IPS-20b (cell line): Measurements from ENCODE around the gene APP.

Experiments used
- H3K27ac ChIP-seq: one replicate; pipeline ENCODE4 v1.5.1; 2013; ENCODE audit warnings: low read length
- H3K27me3 ChIP-seq: 2 replicates; pipeline ENCODE4 v1.6.1; 2013; ENCODE audit warnings: mild to moderate bottlenecking, low read length, inconsistent platforms; ENCODE audit not compliant: insufficient read depth
- H3K36me3 ChIP-seq: 2 replicates; pipeline ENCODE4 v1.6.1; 2013; ENCODE audit warnings: low read depth, mild to moderate bottlenecking, inconsistent platforms, low read length, moderate library complexity; ENCODE audit not compliant: insufficient read depth
- H3K4me1 ChIP-seq: 2 replicates; pipeline ENCODE4 v1.6.1; 2013; ENCODE audit warnings: mild to moderate bottlenecking, control low read depth, inconsistent platforms, low read length, moderate library complexity; ENCODE audit not compliant: insufficient read depth
- H3K4me3 ChIP-seq: 2 replicates; pipeline ENCODE4 v1.5.1; 2013; ENCODE audit warnings: mild to moderate bottlenecking, low read length, inconsistent platforms
- H3K9ac ChIP-seq: 2 replicates; pipeline ENCODE4 v1.6.1; 2013; ENCODE audit warnings: low read depth, mild to moderate bottlenecking, inconsistent platforms, low read length, moderate library complexity
- H3K9me3 ChIP-seq: 2 replicates; pipeline ENCODE4 v1.6.1; 2013; ENCODE audit warnings: mild to moderate bottlenecking, low read depth, low read length, inconsistent platforms; ENCODE audit not compliant: insufficient read depth

Gene APP

DNA sequence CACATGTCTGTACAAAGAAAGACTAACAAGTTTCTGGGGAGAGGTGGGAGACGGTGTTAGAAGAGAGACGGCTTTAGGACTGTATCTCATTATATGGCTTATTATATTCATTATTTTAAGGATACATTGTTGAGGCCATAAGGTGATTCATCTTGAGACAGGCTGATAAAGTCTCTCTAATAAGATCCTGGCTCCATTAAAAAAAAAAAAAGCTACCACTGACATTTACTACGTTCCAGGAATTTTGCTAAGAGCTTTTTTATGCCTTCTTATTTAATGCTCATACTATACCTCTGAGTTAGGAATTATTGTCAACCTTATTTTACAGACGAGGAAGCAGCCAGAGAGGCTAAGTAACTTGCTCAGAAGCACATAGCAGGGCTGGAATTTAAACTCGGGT, 262.1 kb downstream of the APP start:
- Histone ChIP-seq H3K9me3 (no peaks in the 10 kb centered on the region), H3K4me3 (no peak overlapping the region), H3K27me3 (no peaks in the 10 kb centered on the region), H3K36me3 (peaks cover 60% of the 10 kb centered on the region), H3K9ac (no peak overlapping the region), H3K27ac (no peak overlapping the region), H3K4me1 (no peaks in the 10 kb centered on the region)

DNA sequence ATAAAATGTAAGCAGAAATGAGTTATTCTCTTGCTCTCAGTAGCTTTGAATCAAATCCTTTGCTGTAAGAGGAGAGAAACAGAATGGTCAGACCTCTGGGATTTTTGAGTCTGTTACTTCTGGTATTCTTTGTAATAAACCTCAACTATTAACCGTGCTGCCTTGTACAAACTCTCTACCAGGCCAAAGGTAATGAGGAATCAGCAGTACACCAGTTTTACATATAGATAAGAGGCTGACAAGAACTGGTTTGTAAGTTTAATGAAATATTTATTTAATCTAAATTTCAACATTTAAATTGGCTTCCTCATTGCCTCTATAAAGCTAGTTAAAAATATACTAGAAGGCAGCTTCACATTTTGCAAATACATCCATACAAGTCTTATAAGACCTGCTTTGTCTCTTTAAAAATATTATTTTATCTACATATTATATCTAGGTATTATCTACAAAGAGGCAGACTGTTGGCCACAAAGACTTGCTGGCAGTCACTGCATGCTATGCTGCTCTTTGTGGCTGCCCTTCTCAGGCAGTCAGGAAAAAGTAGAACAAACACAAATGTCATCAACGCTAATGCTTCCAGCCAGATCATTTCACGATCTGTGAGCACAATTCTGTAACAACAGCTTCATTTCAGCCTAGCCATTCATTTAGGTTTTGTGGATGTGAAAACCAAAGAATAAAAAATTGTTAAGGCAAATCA, 262.8 kb downstream of the APP start:
- no peak overlapping the region for H3K4me3 ChIP-seq
- H3K27me3 ChIP-seq, result no peaks in the 10 kb centered on the region
- H3K36me3 ChIP-seq, result peaks cover 62% of the 10 kb centered on the region
- H3K4me1 ChIP-seq, result no peaks in the 10 kb centered on the region
- no peaks in the 10 kb centered on the region for H3K9me3 ChIP-seq
- H3K9ac ChIP-seq, result no peak overlapping the region
- no peak overlapping the region for H3K27ac ChIP-seq

DNA sequence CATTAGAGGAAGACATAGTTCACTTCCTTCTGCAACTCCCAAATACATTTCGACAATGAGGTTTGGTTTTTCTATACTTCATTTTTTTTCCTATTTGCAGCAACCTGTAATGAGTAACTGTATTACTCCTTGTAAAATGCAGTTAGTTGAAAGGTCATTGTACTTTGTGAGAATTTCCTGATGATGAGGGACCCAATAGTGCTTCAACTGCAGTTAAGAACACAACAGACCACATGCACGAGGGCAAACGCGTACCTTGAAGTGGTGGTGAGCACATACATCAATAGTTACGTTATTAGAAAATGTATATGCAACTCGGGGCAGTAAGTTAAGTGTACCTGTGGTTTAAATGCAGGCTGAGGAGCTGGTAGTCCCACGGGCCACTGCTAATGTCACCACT, 264.0 kb downstream of the APP start:
- Histone ChIP-seq H3K27ac (no peak overlapping the region), H3K9ac (no peak overlapping the region), H3K4me1 (no peaks in the 10 kb centered on the region), H3K4me3 (no peak overlapping the region), H3K9me3 (no peaks in the 10 kb centered on the region), H3K27me3 (no peaks in the 10 kb centered on the region), H3K36me3 (peaks cover 66% of the 10 kb centered on the region)

DNA sequence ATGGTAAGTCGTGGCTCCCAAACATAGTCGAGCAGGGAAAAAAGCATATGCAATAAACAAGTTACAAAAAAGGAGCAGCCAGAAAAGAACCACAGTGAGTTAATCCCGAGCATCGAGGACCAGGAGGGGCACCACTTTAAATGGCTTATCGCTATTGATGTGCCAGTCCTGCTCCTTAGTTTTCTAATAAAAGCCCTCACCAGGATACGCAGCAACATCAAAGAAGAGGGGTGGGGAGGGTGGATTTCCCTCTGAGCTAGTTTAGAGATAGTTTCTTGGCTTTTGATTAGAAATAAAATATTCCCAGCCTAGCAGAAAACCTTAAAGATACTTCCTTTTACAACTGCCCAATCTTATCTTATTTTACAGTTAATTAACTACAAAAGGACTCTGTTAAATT, 265.4 kb downstream of the APP start:
- H3K4me1 ChIP-seq, result no peaks in the 10 kb centered on the region
- no peaks in the 10 kb centered on the region for H3K9me3 ChIP-seq
- H3K27ac ChIP-seq, result no peak overlapping the region
- peaks cover 59% of the 10 kb centered on the region for H3K36me3 ChIP-seq
- no peaks in the 10 kb centered on the region for H3K27me3 ChIP-seq
- no peak overlapping the region for H3K9ac ChIP-seq
- no peak overlapping the region for H3K4me3 ChIP-seq

DNA sequence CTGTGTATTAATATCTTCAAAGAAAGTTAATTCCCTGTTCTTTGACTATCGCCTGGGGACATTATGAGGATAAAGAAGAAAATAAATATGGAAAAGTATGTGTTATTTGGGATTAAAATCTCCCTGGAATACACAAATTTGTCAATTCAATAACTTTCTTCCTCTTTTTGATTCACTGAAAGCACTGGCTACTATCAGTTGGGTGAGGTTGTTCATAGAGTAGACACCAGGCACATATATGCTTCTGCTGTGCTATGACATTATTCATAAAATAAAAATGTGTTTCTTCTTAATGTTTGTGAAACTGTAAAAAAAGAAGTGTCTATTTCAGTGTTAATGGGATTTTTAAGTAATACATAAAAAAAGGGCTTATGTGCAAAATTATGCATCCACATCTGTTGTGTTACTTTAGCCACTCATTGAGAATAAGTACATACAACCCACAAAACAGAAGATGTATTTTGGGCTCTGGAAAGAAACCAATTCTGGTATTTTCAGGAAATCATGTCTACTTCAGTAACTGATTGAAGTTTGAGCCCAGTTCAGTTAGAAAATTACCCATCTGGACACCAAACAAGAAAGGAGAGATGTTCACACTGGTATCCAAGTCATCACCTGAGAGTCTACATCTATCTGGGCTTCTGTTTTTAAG, 266.4 kb downstream of the APP start:
- Histone ChIP-seq H3K27ac (no peak overlapping the region), H3K27me3 (no peaks in the 10 kb centered on the region), H3K9ac (no peak overlapping the region), H3K4me1 (no peaks in the 10 kb centered on the region), H3K4me3 (no peak overlapping the region), H3K9me3 (no peaks in the 10 kb centered on the region), H3K36me3 (peaks cover 60% of the 10 kb centered on the region)

DNA sequence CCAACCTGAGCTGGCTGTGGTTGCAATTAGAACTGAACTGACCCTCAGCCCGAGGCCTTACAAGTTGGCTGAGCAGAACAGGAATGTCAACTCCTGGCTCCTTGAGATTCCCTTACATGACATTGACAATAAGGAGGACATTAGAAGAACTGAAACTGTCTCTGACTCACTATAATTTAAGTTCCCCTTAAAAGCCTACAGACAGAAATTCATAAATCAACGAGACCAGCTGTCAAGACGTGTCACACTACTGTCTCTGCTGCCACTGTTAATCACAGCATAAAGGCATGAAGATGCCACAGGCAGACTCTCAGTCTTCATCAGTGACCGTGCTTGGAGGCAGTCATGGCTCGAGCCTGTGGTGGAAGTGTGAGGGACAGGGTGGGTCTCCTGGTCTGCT, 267.0 kb downstream of the APP start:
- Histone ChIP-seq H3K27ac (no peak overlapping the region), H3K27me3 (no peaks in the 10 kb centered on the region), H3K4me1 (no peaks in the 10 kb centered on the region), H3K9me3 (no peaks in the 10 kb centered on the region), H3K36me3 (peaks cover 66% of the 10 kb centered on the region), H3K4me3 (no peak overlapping the region), H3K9ac (no peak overlapping the region)

DNA sequence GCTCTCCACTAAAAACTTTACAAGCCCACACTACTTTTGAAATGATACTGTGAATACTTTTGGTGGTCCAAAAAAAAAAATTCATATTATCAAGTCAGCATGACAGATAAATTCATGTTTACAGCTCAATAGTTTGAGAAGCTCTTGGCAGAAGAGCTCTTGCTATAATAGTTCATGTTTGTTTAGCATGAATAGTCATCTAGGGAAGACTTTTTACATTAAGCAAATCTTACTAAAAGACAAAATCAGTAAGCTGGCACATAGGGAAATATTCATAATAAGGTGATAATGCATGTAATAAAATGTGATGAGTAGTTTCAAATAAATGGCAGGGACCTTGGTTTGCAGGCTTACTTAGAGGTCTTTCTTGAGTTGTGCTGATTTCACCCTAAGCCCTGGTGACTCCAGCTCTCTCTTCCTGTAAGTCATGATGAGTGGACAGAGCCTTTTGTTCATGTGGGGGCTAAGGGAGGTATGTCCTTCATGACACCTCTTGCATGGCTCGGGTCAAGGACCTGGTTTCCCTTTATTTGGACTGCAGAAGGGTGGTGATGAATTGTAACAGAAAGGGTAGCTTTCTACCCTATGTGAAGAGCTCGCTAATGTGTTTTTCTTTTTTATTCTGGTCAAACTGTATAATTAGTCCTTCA, 269.1 kb downstream of the APP start:
- H3K9ac ChIP-seq, result no peak overlapping the region
- H3K9me3 ChIP-seq, result no peaks in the 10 kb centered on the region
- H3K27ac ChIP-seq, result no peak overlapping the region
- no peaks in the 10 kb centered on the region for H3K27me3 ChIP-seq
- H3K36me3 ChIP-seq, result peaks cover 72% of the 10 kb centered on the region
- no peak overlapping the region for H3K4me3 ChIP-seq
- H3K4me1 ChIP-seq, result no peaks in the 10 kb centered on the region

DNA sequence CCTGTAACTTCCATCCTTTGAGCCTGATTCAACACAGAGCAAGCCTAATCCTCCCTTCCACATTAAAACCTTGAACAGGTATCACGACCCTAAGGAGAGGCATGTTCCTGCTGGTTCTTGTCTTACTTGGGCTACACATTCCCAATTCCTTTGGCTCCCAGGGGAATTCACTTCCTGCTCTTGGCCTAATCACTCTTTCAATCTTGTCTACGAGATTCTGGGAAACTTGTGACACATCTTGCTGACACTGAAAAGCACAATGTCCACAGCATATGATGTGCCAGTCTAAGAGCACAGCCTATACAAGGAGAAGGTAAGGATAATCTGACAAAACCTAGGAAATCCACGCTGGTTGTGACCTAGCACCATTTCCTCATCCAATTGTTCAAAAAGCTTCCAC, 271.9 kb downstream of the APP start:
- Histone ChIP-seq H3K27me3 (no peaks in the 10 kb centered on the region), H3K9me3 (no peaks in the 10 kb centered on the region), H3K36me3 (peaks cover 73% of the 10 kb centered on the region), H3K4me1 (no peaks in the 10 kb centered on the region), H3K9ac (no peak overlapping the region), H3K27ac (no peak overlapping the region), H3K4me3 (no peak overlapping the region)

DNA sequence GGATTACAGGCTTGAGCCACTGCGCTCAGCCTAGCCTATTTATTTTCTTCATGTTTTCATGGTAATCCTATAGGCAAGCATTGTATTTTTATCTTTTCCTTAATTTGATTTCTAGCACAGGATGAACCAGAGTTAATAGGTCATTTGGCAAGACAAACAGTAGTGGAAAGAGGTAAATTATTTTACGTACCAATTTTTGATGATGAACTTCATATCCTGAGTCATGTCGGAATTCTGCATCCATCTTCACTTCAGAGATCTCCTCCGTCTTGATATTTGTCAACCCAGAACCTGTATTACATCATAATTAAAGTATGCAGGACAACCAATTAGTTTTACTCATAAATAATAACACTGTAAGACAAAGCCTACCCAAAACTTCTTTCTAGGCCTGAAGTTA, 273.2 kb downstream of the APP start:
- no peak overlapping the region for H3K9ac ChIP-seq
- no peak overlapping the region for H3K27ac ChIP-seq
- peaks cover 81% of the 10 kb centered on the region for H3K36me3 ChIP-seq
- H3K4me1 ChIP-seq, result no peaks in the 10 kb centered on the region
- no peaks in the 10 kb centered on the region for H3K9me3 ChIP-seq
- H3K27me3 ChIP-seq, result no peaks in the 10 kb centered on the region
- H3K4me3 ChIP-seq, result no peak overlapping the region

DNA sequence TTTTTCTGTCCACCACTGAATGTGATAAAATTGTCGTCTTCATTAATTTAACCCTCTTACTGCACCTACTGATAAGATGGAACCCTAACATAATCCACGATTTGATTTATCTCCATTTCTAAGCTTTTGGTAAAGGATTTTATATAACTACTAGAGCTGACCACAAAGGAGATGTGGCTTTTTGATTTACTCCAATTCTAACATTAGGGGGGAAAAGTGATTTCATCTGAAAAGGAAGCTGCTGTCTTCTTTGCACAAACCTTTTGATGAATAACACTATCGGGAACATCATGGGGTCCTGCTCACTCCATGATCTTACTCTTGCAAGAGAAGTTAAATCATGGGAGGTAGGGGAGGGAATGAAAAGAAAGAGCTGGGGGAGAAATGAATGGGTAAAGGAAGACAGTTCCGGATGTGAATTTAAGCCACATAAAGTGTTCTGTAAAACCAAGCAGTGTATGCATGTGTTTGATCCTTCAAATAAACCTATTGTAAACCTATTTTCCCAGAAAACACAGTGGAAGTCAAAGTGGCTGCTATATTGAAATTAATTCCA, 274.0 kb downstream of the APP start:
- H3K36me3 ChIP-seq, result peaks cover 81% of the 10 kb centered on the region
- no peaks in the 10 kb centered on the region for H3K4me1 ChIP-seq
- H3K9ac ChIP-seq, result no peak overlapping the region
- H3K27ac ChIP-seq, result no peak overlapping the region
- no peaks in the 10 kb centered on the region for H3K9me3 ChIP-seq
- no peak overlapping the region for H3K4me3 ChIP-seq
- H3K27me3 ChIP-seq, result no peaks in the 10 kb centered on the region

DNA sequence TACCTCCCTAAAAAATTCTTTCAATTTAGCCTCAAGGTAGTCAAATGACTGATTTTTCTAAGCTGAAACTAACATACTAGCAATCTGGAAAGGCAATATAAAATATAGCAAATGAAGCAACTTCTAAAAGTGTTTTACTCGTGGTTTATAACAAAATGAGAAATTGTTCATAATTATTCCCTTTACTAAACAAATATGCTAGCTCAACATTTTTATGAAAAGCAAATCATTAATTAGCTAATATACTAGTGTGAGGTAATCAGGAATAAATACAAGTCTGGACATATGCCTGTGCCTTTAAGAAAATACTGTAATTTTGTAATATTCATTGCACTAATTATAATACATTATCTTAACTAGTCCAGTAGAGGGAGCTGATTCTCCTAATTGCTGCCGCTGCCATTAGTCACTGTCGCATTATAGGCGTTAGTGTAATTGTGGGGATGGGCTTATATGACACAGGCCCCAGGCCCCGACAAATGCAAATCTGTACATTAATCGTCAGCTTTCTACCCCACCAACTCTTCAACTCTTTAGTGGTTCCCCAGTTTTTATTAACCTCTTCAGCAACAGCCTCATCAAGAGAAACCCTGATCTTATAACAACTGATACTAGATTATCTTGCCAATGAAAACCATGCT, 274.9 kb downstream of the APP start:
- H3K36me3 ChIP-seq, result peaks cover 85% of the 10 kb centered on the region

More for the DNA sequence above, 274.9 kb downstream of the APP start:
- no peaks in the 10 kb centered on the region for H3K4me1 ChIP-seq
- no peak overlapping the region for H3K4me3 ChIP-seq
- H3K9ac ChIP-seq, result no peak overlapping the region
- H3K27ac ChIP-seq, result no peak overlapping the region
- H3K9me3 ChIP-seq, result no peaks in the 10 kb centered on the region
- H3K27me3 ChIP-seq, result no peaks in the 10 kb centered on the region
